ENCODE results near the gene DHX16.
"Not testable (repeated sequence)": the region's sequence is repeated elsewhere in the genome, so short reads cannot be mapped to it uniquely, and the experiment has no call there.

DHX16 gene

DNA sequence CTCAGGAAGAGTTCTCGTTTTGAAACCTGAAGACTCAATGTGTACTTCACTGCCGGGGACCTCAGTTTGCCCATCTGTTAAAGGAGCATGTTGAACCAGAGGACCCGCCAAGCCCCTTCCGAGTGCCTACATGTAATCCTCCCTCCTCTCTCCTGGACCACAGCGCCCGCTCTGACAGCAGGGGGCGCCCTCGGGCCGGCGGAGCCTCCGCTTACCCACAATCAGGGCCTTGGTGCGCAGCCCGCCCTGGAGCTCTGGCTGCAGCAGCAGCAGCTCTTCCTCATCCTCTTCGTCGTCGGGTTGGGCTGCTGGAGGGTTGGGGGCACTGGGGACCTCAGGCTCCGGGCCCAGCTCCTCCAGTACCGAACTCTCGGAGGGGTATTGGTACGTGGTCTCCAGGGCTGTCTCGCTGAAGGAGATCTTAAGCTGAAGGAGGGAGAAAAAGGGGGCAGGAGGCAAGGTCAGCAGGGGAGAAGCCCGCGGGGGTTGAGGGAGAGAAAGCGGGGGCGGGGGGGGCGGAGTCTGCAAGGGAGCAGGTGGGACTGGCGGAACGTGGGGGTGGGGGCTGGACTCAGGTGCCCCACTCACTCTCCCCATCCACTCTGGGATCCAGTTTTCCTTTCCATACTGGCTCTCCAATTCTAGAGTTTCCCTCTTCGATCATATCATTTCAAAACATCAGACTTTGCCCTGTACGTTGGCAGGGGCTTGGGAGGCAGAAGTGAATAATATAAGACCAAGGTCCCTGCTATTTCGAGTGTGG, 6.3 kb upstream of the DHX16 start:
- DNase-seq, result peak; percentile 69

DNA sequence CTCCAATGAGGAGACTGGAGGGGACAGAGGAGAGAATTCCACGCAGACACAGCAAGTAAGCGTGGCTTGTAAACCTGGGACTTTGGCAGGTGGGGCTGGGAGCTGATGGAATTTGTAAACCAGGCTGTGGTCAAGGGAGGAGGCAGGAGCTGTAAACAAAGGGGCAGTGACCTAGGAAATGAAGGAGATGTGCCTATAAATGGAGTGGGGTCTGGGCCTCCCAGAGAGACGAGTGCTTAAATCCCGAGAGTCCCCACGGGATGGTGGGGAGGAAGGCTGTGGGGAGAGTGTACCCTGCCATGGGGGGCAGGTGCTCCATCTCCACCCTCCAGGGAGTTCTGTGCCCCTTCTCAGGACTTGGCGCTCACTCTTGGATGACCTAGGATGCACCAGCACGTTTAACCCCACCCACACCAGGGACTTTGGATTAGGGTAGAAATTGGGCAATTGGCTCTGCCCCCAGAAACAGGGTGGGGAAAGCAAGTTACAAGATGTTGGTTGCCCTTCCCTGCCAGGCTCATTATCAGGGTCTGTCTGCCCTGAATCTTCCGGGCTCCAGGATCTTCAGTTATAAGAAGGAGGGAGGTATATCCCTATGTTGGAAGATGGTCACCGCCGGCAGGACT, 4.0 kb upstream of the DHX16 start:
- DNase-seq, result no peak

DNA sequence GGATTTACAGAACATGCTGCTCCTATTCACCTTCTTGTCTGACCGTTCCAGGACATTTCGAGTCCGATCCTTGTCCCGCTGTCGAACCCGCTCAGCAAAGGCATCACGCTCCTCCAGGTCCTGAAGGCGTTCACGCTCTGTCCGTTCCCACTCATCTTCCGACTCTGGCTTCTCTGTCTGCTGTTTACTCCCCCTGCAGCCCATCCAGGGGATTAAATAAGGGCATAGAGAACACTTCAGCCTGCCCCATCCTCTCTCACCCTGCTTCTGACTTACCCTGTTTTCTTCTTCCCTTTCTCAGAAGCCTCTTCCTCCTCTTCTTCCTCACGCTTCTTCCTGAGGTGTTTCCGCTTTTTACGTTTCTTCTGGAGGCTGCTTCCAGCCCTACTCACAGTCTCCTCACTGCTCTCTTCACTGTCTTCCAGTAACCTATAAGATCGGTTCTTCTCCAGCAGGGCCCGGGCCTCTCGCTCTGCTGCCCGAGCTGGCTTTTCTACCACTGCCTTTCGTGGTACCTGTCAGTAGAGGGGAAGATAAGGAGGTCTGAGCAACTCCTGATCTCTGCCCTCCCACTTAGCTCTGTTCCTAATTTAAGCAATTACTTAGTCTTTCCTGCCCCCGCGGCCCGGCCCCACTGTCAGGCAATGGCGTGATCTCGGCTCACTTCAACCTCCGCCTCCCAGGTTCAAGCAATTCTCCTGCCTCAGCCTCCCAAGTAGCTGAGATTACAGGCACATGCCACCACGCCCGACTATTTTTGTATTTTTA, 1.9 kb downstream of the DHX16 start:
- no peak for DNase-seq

DNA sequence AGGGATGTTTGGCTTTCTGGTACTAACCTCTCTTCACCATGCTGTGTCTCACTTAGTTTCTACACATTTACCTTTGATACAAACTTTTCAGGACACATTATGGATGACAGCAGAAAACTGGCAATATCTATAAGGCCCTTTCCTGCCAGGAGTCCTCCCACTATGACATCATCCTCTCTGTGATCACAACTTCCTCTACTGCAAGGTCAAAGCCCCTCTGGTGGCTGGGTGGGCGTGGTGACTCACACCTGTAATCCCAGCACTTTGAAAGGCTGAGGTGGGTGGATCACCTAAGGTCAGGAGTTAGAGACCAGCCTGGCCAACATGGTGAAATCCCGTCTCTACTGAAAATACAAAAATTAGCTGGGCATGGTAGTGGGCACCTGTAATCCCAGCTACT, 6.5 kb downstream of the DHX16 start:
- not testable (repeated sequence) for DNase-seq

DNA sequence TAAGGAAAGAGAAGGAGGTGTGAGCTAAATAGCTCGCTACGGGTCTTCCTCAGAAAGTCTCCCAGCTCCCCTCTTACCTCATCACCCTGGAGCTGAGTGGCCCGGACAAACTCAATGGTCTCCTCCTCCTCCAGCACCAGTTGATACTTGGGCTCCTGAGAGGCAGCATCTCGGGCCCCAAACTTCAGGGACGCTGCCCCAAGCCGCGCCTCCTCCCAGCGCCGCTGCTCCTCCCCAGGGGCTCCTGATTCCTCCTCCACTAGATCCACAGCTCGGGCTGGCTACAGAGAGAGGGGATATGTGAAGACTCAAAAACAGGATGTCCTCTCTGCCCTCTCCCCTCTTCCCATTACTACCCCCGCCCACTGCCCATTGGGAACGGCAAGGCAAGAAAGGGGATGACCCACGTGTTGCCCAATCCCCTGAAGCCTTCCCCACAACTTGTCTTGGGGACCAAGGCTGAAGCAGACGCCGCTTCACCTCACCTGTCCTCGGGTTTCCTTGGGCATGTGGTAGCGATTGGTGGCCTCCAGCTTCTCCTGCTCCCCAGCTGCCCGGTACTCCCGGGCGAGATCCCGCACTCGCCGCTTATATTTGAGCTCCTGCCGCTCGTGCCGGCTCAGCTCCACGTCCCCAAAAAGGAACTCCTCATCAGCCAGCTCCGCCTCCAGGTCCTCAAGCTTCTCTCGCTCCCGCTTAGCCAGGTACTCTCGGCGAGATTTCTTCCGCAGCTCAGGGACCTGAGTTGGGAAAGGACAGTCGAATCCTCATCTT, 7.6 kb downstream of the DHX16 start:
- DNase-seq, result no peak

DNA sequence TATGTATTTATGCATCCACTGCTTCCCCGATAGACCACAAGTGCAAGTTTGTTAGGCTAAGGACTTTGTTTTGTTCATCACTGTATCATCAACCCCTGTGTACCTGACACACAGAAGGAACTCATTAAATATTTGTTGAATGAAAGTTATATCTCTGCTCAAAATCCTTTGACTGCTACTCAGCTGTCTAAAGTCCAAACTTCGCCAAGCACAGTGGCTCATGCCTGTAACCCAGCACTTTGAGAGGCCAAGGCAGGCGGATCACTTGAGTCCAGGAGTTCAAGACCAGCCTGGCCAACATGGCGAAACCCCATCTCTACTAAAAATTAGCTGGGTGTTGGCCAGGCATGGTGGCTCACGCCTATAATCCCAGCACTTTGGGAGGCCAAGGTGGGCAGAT, 14.9 kb downstream of the DHX16 start:
- not testable (repeated sequence) for DNase-seq

DNA sequence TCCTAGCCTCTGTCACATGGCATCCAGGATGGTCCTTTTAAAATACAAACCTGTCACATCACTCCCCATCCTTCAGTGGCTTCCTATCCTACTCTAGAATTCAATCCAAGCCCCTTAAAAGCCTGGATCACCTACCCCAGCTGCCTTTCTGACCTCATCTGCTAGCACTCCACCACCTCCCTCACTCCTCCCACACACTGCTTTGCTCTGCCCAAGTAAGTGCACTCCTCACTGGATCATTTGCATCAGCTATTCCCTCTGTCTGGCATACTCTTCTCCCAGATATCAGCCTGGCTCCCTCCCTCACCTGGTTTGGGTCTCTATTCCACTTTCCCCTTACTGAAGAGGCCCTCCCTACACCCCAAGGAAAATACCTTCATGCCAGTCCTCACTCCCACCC, 15.4 kb downstream of the DHX16 start:
- DNase-seq, result no peak

DNA sequence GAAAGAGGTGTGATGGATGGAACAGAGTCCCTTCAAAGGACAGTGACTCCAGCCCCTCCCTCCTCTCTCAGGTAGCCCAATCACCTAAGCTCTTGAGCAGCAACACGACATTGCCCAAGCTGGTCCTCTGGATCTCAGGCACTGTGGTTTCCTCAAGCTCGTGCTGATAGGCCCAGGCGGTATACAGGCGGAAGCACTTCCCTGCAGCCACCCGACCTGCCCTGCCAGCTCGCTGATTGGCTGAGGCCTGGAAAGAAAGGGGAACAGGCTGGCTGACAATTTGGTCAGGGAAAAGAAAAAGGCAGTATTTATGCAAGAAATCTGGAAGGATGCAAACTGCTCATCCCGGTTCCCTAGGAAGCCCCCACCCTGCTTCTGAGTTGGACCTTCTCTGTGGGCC, 16.3 kb downstream of the DHX16 start:
- DNase-seq, result no peak

DNA sequence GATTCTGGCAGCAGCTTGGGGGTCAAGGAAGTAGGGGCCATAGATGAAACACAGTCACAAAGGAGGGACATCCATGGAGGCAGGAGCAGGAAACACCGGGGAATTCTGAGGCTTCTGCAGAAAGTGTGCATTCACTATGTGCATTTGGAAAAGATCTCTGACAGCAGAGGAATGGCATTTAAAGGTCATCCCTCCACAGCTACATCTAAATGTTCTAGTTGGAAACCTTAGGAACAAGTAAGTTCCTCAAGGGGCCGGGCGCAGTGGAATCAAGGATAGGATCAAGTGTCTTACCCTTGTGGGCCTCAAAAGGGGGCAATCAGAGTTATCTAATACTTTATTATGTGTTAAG, 17.1 kb downstream of the DHX16 start:
- DNase-seq, result no peak

DNA sequence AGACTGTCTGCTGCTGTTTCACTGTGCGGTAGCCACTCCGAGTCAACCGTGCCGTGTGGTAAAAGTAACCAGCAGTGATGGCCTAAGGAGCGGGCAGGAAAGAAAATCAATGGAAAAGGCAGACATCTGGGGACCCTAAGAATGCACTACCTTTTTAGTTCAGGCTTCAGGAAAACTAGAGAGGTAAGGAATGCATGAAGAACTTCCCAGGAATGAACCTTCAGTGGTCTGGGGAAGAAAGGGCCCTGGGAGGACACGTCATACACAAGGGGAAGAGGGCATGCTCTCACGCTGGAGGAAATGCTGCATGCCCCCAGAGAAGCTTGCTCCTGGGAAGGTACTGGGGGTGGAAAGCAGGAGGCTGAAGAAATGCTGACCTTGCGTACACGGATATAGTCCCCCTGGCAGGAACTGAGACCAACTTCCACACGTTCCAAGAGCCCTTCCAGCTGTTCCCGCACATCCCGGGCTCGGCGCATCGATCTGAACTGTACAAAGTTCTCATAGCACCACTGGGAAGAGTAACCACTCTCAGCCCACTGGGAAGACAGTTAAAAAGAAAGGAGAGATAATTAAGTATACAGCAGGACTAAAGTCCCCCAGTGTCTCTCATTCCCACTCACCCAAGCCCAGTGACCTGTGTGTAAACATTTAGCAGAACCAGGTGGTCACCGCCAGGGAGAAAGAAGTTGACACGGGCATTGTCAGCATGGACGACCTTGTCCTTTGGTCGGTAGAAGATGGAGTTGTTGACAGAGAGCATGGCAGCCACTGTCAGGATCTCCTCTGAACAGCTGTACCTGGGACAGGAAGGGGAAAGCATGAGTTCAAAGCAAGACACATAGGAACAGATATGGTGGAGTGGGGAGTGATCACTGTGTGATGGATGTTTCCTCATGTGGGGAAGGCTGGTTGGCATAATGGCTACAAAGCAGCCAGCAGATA, 17.7 kb downstream of the DHX16 start:
- no peak for DNase-seq

DNA sequence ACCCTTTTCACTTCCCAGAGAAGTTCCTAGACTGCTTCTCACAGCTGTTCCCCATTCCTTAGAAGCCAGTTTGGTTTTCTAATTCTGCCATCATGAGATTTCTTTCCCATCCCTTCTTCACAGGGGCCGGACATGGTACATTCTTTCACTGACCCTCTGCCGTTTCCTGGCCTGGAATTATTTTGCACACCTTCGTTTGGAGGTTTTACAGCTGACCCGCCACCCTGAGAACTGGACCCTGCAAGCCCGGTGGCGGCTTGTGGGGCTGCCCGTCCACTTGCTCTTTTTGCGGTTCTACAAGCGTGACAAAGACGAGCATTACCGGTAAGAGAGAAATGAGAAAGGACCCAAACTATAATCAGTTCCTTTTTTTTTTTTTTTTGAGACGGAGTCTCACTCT, 21.7 kb downstream of the DHX16 start:
- no peak for DNase-seq

DNA sequence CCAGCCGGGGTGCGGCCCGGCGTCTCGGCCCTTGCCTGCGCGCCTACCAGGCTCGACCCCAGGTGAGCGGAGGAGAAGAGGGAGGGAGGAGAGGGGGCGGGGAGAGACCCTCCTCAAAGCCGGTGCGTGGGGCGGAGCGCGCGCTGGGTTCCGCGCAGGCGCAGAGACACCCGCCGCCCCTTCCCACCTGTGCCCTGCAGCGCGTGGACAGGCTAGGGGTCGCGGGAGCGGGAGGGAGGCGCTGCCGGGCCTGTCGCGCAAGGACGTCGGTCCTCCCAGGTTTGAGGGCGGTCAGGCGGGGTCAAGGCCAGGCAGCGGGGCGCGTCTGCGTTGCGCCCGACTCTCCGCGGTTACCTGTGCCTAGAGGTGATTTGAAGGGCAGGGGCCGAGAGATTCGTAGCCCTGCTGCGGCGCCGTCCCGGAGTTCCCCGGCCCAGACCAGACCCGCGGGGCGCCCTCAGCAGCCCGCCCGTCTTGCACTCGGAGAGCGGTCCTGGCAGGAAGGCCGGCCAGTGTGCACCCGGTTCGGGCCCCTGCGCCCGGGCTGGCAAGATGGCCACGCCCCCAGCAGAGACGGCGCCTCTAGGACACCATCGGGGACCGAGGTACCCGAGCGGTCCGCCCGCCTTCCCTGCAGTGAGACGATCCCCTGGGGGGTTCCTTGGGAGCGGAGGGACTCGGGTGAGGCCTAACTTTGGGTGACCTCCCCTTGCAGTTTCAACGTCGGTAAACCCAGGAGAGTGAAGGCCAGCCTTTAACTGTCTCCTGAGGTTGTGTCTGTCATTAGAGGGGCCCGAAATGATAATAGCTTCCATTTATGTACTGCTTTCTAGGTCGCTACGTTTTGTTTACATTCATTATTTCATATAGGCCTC, 25.3 kb downstream of the DHX16 start:
- DNase-seq, result peak; percentile 55

DNA sequence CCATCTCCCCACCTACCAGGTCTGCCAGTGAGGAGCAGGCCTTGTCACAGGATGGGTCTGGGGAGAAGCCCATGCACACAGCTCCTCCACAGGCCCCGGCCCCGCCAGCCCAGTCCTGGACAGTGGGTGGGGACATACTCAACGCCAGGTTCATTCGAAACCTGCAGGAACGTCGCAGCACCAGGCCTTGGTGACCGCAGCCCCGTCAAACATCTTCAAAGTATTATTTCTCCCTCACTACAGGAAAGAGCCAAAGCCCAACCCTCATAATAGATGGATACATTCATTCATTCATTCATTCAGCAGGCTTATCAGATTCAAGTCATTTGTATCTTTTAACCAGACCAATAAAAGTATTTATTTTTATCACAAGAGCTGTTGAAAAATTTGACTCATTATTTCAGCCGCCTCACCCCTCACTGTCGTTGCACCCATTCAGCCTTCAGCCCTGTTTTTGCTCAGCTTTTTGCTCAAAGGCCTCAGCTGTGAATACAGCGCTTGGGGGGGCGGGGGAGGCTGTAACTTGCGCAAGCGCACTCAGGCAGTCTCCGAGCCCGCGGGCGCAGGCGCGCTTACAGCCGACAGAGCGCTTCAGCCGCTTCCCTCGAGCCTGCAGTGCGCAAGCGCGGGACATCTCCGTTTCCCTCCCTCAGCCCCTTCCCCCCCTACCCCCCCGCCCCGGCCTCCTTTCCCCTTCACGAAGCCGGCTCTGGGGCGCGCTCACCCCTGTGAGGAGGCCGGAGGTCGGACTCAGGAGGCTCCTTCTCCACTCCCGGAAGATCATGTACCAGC, 26.2 kb downstream of the DHX16 start, which contains the start of gene C6orf136:
C6orf136 (plus strand) TSS at position 684 of the 792 bp plus-strand sequence; CDS start at position 783, 99 bp downstream.
- peak; percentile 92 for DNase-seq

DNA sequence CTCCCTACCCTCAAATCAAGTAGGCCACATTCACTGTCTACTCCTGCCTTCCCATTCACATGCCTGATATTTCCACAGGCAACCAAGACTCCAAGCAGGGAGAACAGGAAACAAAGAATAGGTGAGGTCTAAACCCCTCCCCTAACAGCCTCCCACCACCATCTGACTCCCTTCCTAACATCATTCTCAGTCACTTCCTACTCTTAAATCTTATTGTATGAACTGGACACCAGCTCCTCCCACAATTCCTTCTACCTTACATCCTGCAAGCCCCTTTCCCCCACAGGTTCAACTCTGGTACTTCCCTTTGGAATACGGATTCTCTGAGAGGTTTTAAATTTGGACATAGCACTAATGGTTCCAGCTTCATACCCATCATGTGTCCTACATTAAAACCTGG, 26.8 kb downstream of the DHX16 start:
- DNase-seq, result no peak

DNA sequence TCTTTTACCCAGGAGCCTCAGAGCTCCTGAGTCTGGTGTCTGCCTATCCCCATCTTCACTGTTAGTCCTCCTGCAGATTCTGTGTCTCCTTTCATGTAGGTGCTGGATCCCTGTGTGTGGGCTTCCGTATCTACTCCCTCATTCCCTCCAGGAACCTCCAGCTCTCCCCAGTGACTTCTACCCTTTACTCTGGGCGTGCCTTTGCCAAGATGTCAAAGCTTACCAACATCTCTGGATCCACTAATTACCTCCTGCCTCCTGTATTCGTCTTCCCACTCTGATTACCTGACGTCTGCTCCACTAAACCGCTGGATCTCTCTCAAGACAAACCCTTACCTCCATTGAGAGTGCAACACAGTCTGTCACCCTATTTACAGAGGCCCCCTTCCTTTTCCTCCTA, 28.0 kb downstream of the DHX16 start:
- no peak for DNase-seq

DNA sequence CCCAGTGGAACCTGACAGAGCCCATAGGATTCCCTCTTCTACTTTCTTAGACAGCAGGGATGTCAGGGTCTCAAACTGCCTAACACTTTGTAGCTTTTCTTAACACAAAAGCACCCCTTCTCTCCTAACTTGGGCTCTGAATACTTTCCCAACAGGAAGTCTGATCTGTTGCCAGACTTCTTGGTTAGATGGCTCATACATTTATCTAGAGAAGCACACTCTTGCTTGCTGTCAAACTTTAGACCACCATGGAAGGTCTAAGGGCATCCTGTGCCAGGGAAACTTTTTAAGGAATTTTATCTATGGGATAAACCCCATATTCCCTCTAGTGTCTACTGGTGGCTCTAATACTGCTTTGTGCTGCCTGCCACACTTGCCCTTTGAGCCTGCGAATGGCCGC, 29.1 kb downstream of the DHX16 start:
- no peak for DNase-seq

DNA sequence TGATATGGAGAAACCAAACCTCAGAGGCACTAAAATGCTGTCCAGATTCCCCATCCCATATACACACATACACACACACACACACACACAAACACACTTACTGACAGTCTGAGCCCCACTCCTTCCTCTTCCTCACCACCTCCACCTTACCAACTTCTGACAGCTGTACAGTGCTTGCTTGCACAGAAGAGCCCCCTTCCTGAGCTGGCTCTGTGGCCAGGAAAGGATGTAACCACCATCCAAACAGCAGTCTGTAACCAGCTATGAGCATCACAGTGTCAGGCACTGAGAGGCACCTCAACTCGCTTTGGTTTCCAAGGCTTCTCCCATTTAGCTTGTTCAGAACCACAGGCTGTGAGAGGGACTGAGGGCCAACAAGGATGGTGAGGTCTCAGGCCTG, 31.8 kb downstream of the DHX16 start:
- DNase-seq, result no peak

DNA sequence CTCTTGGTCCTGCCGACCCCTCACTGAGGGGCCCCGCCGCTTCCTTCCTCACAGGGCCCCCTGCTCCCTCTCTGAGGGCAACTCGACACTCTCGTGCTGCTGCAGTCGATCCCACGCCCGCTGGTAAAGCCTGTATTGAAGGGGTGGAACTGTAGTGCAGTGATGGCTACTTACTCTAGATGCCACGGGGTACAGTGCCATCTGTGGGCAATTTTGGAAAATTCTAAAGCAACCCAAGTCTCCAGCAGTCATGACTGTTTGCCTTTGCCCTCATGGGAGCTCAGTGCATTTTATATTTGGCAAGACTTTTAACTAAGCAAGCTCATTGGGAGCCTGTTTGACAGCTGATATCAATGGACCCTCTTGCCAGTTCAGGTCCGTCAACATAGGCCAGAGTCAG, 32.3 kb downstream of the DHX16 start:
- DNase-seq, result no peak

DNA sequence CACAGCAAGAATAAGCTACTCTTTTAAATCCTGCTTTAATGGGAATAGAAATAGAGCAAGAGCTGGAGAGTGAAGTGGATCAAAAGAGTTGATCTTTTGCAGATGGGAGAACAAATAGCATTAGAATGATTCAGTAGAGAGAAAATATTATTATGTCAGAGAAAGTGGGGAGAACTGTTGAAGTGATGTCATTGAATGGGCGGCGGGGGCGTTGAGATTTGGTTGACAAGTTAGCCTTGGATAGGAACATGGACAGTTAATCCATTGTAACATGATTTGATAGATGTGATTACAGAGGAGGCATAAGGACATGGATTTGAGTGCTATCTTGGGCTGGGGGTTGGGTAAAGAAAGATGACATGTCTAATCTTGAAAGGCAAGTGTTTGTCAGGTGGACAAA, 37.0 kb downstream of the DHX16 start:
- DNase-seq, result no peak
